GM04504 (cell line): ENCODE data around the gene FAM136A.
"Not testable (repeated sequence)": the region's sequence is repeated elsewhere in the genome, so short reads cannot be mapped to it uniquely, and the experiment has no call there.

Source experiments
- DNase-seq: peaks from one replicate; pipeline ENCODE4 v3.0.0-alpha.2; 2012; ENCODE audit warnings: low read depth

FAM136A gene

DNA sequence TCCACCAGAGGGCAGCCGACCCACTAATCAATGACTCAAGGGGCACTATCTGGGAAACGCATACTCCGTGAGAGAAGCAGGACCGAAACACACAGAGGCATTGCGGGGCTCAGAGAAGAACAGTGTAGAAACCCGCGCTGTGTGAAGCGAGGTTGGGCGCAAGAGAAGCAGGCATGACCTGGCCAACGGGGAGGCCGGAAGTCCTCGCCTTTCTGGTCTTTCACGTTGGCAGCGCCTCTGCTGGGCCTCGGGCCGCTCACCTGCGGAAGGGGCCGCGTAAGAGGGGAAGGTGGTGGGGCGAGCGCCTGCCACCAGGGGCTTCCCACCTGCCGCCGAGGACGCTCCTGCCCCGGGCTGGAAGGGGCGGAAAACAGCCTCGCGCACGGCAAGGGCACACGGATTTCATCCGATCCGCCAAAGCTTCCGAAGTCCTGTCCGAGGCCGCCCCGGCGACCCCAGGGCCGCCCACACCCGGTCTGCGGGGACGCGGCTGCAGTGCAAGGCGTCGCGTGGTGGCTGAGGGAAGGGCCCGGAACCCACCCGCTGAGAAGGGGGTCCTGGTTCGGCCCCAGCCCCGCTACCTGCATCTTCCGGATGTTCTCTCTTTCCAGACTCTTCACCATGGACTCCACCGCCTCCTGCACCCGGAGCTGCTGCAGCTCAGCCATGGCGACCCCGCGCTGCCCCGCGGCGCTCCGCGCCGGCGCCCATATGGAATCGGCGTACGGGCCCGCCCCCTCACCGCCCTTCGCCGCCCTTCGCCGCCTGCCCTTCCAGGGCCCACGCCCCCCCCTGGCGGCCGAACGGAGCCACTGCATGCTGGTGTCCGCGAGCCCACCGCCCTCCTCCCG, at the start of gene FAM136A:
Gene FAM136A, minus strand, starts transcription at position 724 of the 851 bp plus-strand sequence. Its CDS starts 56 bp downstream, at position 668.
- peak; percentile 40 for DNase-seq

DNA sequence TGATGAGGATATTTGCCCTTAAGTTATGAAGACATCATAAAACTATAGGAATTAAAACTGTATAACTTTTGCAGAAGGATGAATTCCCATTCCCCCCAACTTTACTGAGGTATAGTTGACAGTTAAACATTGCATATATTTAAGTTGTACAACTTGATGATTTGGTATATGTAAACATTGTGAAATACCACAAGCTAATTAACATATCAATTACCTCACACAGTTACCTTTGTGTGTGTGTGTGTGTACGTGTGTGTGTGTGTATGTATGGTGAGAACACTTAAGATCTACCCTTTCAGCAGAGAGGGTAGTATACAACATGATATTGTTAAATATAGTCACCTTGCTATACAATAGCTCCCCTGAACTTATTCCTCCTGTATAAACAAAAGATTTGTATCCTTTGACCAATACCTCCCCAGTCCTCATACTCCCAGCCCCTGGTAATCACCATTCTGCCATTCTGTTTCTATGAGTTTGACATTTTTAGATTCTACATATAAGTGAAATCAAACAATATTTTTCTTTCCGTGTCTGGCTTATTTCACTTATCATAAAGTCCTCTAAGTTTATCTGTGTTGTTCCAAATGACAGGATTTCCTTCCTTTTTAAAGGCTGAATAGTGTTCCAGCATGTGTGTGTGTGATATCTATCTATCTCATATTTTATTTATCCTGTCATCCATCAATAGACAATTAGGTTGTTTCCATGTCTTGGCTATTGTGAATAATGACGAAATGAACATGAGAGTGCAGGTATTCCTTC, 48.2 kb upstream of the FAM136A start:
- DNase-seq, result no peak

DNA sequence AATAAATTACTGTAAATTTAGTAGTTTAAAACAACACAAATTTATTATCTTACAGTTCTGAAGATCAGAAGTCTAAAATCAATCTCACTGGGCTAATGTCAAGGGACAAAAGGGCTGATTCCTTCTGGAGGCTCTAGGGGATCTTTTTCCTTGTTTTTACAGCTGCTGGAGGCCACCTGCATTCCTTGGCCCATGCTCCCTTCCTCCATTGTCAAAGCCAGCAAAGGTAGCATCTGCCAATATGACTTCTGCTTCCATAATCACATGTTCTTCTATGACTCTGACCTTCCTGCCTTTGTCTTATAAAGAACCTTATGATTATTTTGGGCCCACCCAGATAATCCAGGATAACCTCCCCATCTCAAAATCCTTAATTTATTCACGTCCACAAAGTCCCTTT, 46.0 kb upstream of the FAM136A start:
- DNase-seq, result no peak

DNA sequence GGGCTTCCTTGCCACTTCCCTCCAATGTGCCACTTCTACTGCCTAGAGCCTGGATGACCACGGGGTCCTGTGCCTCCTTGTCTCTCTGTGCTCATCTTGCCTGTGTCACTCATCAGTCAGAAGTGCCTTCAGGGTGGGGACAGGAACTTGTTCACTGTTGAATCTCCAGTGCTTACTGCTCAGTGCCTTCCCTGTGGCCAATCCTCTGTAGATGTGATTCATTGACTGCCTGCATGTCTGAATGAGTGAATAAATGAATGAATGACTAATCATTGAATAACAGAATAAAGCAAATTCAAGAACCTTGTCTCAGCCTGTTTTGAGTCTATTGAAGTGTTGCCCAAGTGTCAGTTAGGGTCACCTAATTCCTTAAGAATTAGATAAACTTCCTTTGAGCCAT, 42.3 kb upstream of the FAM136A start:
- no peak for DNase-seq

DNA sequence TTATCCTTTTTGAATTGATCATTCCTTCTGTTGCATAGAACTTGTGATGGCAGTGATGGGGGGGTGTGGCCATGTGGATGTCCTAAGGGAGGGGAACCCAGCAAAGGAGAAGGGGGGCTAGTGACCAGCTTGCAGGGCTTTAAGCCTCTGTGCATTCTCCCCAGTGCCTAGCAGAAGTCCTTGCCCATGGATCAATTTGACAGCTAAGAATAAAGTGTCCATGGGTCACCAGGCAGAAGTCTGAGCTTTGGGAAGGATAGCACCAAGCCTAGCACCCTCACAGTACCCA, 39.6 kb upstream of the FAM136A start:
- no peak for DNase-seq

DNA sequence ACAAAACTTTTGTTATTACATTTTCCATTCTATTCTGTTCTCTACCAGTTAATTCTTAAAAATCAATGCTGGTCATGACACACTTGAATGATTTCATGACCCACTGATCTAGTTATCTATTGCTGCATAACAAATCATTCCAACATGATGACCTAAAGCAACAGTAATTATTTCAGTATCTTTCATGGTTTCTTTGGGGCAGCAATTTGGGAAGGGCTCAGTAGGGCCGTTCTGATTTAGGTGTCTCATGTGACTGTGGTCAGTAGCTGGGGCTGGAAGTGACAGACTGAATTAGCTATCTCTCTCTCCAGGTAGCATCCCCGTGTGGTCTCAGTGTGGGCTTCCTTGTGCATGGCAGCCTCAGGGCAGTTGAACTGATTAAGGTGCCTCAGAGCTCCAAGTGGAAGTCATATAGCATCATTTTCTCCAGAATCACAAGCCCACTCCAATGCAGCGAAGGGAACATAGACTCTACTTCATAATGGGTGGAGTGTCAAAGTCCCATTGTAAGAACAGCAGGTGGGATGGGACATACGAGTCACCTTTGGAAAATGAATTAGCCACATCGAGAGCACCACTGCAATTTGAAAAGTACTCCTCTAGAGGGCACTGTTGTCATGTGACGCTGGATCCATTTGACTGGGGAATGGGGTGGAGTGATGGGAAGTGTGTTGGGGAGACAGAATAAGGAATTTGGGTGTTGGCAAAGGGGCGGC, 39.1 kb upstream of the FAM136A start:
- DNase-seq, result no peak

DNA sequence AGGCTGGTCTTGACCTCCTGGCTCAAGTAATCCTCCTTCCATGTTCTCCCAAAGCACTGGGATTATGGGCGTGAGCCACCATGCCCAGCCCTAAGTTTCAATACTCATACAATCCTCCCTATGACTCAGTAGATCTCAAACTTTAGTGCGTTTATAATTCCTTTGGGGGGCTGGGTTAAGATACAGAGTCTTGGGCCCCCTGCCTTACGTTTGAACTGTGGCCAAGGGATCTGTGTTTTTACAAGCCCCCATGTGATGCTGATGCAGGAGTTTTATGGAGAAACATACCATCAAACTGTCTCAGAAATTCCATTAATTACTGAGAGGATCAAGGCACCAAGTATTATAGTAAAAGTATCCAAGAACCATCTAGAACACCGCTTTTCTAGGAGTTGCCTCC, 38.2 kb upstream of the FAM136A start:
- no peak for DNase-seq

DNA sequence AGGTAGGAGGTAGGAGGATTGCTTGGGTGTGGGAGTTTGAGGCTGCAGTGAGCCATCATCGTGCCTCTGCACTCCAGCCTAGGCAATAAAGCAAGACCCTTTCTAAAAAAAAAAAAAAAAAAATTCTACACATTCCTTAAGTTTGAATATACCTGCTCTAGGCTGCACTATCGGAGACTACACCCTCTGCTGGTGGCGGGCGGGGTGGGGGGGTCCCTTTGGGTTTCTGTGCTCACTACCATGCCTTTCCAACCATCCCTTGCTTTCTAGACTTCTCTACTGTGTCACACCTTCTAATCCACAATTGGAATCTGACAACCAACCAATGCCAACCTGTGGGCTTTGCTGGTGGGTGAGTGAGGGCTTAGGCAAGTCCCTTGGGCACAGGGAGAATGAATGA, 34.7 kb upstream of the FAM136A start:
- DNase-seq, result no peak

DNA sequence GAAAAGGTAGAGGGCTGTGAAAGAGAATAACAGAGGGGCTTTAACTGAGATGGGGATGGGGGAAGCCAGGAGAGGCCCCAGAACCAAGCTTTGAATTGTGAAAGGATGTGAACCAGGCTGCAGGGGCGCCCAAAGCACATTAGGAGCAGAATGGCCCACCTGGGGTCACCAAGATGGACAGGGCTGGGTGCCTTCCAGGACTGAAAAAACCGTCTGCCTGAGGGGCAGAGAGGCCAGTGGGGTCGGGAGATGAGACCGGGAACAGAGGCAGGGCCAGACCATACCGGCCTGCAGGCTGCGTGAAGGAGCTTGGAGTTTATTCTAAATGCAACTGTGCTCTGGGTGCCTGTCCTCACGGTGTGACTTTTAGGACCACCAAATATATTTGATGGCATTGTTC, 29.1 kb upstream of the FAM136A start:
- DNase-seq, result no peak

DNA sequence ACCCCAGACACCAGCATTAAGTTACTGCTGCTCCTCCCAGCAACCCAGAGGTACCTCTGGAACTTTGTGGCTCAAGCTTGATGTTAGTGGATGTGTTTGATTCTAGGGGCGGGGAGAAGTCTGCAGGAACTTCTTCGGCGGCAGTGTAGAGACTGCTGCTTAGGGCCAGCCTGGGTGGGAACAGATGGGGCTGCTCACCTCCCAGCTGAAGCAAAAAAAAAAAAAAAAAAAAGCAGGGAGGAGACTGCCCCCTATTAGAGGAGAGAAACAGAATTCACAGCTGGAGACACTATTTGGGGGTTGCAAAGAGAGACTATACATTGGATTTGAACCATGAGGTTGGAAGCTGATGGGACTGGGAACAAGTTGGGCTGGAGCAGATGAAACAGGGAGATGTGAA, 28.6 kb upstream of the FAM136A start:
- no peak for DNase-seq

DNA sequence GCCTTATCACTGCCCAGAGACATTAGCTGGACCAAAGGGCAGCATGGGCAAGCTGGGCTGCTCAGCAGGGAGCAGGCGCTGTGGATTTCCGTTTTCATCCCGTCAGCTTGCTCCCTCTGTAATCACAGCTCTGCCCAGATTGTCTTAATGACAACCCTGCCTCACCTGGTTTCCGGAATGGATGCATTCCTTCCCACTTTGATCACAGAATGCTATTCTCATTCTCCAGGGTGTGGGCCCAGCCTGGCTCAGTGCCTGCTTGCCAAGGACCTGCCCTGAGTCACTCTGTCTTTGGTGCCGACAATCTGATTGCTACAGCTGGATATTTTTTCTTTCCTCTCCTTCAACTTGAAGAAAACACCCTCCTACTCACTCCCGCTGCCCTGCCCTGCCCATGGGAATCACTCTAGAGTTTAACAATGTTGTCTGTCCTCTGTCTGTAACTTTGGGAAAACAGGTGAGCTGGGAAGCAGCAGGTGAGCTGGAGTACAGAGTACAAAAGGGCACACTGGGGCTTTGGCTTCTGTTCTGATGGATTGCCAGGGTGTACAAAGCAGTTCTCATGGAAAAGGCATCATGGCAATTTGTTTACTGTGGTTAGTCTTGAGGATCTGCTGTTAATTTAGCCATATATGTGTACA, 27.2 kb upstream of the FAM136A start:
- no peak for DNase-seq

DNA sequence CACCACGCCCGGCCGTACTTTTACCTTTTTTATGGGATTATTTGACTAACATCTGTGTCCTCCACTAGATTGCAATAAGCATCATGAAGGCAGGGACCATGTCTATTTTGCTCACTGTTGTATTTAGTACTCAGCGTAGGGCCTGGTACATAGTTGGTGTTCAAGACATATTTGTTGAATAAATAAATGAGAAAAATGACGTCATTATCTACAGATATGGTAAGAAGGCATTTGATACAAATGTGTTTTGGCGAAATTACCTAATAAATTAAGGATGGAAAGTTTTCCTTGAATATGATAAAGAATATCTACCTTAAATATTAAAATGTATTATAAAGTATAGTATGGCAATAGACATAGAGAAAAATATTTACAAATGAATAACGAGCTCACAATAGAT, 24.0 kb upstream of the FAM136A start:
- DNase-seq, result no peak

DNA sequence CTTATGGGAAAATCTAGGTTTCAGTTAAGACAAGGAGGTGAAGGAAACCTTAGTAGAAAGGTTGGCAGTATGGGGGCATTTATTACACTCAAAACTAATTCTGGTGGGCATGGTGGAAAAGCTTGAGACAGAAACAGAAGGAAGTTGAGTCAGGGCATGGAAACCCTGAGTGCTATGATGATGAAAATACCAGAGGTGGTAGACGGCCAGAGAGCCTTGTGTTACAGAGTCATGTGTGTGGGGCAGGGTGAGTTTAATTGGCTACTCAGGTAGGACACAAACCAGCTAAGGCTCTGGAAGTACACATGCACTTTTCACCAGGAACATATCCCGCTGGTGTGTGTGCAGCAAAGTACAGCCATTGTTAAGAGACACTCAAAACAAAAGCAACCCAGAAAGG, 20.7 kb upstream of the FAM136A start:
- no peak for DNase-seq

DNA sequence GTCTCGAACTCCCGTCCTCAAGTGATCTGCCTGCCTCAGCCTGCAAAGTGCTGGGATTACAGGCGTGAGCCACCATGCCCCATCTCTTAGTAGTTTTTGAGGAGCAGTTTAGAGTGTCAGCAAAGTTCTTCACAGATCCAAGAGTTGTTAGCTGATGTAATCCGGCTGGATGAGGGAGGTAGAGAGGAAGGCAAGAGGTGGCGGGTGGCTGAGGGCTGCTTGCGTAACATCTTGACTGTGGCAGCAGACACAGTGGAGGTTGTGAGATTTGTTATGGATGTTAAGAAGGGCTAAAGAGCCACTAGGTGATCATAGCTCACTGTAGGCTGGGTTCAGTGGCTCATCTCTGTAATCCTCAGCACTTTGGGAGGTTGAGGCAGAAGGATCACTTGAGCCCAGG, 19.5 kb upstream of the FAM136A start:
- no peak for DNase-seq

DNA sequence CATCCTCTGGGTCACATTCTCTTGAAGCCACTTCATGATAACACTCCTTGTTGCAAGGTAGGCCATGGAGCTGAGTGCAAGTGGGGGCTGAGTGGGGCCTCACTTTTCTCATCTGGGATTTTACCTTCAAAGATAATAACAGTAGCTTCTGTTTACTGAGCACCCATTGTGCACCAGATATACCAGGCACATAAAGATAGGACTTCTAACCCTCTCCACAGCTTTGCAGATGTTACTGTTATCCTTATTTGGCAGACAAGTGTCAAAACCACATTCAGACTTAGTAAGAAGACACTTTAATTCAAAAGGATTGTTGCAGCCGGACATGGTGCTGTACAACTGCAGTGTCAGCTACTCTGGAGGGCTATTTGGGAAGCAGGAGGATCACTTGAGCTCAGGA, 12.8 kb upstream of the FAM136A start:
- DNase-seq, result no peak

DNA sequence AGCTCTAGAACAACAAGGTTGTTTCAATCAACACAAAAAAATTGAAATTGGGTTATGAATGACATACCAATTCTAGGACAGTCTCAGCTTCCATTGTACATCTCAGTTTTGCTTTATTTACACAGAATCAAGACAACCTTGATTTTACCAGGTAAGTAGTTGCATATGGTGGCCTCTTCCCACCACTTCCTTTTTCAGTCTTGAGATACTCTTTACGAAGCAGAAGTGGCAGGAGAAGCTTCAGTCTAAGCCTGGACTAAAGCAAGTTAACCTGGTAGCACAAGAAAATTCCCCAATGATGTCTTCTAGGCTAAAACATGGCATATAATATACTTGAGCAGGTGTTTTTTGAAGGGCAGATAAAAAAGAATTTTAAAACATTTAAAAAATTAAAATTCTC, 10.7 kb upstream of the FAM136A start:
- no peak for DNase-seq

DNA sequence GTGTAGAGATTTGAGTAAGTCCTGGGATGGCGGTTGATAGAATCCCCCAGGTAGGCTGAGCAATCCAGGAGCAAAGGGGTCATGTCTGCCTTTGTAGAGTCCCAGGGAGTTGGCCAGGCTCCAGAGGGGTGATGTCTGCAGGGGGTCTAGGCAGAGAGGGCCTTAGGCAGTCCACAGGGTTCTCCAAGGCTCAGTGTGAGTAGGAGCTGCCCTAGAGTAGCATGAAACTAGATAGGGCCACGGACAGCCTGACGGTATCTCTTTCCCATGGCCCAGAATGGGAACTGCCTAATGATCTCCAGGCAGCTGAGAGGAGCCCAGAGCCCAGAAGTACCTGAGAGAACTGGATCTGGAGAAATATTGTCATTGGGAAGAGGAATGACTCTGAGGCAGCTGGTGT, 9.0 kb upstream of the FAM136A start:
- DNase-seq, result no peak

DNA sequence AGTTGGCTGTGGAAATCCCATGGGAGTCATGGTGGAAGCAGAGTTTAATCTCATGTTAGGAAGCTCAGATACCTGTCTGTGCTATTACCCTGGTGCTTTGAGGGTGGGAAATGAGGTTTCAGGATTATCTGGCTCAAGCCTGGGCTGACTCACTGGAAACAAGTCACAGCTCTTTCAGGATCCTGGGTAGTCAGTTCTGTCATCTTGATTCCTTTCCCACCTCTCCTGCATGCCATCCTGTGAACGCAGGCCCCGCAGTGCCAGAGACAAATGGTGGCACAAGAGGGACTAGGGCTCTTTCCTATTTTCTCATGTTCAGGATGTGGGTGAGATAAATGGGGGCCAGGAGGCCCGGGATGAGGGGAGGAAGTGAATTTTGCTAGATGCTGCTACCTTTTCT, 3.7 kb upstream of the FAM136A start:
- no peak for DNase-seq

DNA sequence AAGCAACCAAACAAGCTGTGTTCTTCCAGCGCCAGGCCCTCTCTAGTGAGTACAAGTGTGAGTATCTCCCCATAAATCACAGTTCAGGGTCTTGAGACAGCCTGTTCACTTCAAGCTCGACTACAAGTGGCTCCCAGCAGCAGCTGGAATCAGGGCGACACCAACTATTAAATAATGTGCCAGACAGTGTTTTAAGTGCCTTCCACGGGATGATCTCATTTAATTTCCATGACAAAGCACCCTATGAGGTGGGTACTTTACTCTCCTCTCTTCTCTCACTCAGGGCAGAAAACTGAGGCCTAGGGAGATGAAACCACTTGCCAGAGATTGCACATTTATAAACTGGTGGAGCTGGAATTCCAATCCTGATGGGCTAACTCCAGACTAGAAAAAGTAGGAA, 2.6 kb upstream of the FAM136A start:
- no peak for DNase-seq

DNA sequence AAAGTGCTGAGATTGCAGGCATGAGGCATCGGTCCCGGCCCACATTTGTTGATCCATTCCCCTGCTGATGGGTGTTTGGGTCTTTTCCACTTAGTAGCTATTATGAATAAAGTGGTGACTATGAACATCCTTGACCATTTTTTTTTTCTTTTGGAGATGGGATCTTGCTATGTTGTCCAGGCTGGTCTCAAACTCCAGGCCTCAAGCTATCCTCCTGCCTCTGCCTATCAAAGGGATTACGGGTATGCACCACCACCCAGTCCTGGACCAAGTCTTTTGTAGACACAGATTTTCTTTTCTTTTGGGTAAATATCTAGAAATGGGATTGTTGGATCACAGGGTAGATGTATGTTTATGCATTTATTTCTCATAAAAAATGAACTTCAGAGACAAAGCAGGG, 1.3 kb upstream of the FAM136A start:
- no peak for DNase-seq

DNA sequence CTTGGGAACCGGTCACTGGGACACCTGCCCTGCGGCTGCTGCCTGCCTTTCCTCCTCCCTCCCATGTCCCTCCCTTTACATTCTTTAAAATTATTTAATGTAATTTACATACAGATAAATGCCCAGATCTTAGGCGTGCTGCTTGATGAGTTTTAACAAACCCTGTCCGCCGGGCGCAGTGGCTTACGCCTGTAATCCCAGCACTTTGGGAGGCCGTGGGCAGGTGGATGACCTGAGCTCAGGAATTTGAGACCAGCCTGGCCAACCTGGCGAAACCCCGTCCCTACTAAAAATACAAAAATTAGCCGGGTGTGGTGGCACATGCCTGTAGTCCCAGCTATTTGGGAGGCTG, 304 bp upstream of the FAM136A start:
- not testable (repeated sequence) for DNase-seq

DNA sequence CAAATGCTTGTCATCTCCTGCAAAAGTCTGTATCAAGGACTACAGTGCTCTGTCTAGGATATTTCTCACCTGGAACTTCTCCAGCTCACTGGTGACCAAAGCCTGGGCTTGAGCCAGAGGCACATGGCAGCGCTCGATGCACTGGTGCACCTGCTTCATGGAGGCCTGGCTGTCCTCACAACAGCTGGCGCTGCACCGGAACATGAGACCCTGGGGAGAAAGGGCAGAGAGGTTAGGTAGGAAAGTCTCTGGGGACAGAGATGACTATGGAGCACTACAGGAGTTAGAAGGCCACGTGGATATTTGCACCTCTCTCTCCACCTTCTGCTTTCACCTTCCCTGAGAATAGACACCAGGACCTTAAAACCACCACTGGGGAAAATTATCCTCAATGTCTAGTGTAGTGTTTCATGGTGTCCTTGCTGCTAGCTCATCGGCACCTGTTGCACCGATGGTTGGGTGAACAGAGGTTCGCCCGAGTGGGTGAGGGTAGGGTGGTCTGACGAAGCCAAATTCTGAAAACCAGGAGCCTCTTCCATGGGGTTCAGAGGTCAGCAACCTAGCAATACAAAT, 1.0 kb downstream of the FAM136A start:
- DNase-seq, result no peak
